Stimulated activated CD4-positive, alpha-beta T cell treated with anti-CD3 and anti-CD28 coated beads, Interleukin-12 subunit alpha, Interleukin-12 subunit beta, amount 100 ng/mL, for 24 hours (primary cell): Measurements from ENCODE around the gene STRIP2.
"Not testable (repeated sequence)": the region's sequence is repeated elsewhere in the genome, so short reads cannot be mapped to it uniquely, and the experiment has no call there.

Source experiments
- DNase-seq, 2 experiments: peaks; one replicate each; pipeline ENCODE4 v3.0.0-alpha.2; 2020; ENCODE audit warnings: low read depth in 2 of 2

The STRIP2 gene

DNA sequence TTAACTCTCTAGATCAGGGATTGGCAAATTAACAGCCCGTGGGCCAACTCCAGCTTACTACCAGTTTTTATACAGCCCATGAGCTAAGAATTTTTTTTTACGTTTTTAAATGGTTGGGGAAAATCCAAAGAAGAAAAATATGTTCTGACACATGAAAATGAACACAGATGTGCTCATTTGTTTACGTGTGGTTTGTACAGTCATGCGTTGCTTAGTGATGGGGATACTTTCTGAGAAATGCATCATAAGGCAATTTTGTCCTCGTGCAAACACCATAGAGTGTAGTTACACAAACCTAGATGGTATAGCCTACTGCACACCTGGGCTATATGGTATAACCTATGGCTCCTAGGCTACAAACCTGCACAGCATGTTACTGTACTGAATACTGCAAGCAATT lies 59.8 kb downstream of the STRIP2 start:
- no peak for DNase-seq

DNA sequence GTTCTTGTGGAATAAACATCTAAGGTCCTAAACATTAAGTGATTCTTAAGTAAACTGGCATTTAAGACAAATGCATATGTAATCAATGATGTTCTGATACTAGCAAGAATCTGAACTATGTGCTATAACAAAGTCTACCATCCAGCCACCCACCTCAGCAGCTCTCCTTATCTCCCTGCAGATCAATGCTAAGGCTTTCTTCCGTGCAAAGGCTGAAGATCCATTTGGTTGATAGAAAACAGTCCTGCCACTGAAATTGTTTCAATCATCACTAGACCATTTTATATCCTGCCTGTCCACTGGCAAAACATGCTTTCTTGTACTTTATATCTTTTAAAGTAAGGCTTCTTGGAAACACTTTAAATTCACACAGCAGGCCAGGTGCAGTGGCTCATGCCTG lies 61.8 kb downstream of the STRIP2 start:
- no peak for DNase-seq

DNA sequence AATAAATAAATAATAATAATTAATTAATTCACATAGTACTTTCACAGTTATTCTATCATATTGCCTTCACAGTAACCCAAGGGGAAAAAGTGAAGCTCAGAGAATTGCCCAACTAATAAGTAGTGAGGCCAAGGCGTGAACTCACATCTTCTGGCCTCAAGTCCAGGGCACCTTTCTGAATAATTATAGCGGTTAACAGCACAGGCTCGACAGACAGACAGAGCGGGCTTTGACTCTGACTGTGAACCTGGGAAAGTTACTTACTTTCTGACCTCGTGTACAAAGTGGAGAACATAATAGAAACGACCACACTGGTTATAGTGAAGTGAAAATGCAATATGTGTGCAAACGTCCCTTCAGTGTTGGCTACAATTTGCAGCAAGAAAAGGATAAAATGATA lies 62.4 kb downstream of the STRIP2 start:
- no peak for DNase-seq

DNA sequence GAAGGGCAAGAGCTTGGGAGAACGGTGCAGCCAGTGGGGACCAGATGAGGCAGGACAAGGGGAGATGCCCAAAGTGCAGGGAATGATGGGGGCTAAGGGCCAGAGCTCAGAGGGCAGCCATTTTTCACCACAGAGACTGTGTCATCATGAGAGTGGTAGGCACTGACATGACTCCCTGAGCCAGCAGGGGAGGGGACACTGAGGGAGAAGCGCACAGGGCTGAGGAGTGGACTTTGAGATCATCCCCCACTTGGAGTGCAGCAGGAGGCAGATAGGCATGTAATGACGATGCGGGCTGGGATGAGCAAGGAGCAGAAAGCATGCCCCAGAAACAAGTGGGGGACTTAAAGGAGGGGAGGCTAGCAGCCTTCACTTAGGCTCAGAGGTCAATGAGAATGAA lies 62.9 kb downstream of the STRIP2 start:
- no peak for DNase-seq

DNA sequence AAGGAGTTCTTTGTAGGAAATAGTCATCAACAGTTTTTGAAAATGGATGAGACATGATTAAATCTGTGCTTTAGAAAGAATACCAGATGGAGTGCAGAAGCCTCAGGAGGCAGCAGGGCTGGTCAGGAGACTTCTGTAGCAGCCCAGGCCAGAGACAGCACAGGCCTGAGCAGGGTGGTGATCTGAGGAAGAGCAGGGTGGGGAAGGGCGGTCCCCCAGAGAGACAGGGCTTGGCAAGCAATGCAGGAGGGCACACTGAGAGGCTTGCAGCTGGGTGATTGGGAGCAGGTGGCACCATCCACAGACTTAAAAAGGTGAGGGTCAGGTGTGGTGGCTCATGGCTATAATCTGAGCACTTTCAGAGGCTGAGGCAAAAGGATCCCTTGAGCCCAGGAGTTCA lies 63.8 kb downstream of the STRIP2 start:
- no peak for DNase-seq

DNA sequence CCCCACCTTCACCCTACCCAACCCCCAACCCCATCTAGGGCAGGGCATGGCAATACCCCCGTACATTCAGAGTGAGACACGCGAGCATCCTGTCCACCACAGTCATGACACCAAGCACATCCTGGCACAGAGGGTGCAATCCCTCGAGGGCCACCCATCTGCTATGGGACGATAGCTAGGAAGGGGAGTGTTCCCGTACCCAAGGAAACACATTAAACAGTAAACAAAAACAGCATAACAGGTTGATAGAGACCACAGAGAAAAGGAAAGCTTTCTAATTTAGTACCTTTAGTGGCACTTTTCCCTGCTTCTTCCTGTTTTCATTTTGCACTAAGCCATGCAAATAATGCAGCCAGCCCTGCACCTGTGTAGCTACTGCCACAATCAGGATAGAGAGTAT lies 65.8 kb downstream of the STRIP2 start:
- DNase-seq: no peak

DNA sequence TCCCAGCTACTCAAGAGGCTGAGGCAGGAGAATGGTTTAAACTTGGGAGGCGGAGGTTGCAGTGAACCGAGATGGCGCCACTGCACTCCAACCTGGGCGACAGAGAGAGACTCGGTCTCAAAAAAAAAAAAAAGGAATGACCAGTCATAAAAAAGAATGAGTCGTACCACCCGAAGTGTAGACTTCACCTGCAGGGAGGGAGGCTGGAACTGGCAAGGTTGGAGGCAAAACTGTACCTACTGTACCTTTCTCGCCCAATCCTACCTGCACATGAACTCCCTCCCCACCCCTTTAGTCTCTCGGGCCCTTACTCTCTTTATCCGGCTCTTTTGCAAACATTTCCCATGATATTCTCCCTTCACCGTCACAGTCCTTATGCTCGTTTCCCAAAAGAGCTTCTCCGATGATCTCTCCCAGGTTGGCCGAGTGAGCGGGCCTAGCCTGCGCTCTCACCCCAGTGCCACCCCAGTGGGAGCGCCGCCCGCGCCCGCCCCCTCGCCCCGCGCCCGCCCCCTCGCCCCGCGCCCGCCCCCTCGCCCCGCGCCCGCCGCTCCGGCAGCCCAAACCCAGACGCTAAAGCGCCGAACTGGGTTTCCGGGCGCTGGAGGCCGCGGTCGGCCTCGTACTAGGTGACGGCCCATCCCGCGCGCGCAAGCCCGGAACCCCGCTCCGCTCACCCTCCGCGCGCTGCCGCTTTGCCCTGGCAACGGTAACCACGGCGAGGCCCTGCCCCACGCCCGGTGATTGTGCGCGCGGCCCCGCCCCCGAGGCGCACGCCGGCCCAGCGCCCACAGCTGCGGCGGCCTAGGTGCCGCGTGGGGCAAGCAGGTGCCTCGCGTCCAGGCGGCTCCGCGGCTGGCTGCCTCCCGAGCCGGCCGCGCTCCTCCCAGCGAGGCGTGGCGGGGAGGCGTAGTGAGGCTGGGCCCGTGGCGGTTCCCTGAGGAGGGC lies 67.8 kb downstream of the STRIP2 start, which contains the start of gene SMKR1:
Gene SMKR1, plus strand, starts transcription at position 772 of the 948 bp plus-strand sequence. CDS start 294 bp downstream, outside the sequence.
- DNase-seq: peak; percentile 76 to 84

DNA sequence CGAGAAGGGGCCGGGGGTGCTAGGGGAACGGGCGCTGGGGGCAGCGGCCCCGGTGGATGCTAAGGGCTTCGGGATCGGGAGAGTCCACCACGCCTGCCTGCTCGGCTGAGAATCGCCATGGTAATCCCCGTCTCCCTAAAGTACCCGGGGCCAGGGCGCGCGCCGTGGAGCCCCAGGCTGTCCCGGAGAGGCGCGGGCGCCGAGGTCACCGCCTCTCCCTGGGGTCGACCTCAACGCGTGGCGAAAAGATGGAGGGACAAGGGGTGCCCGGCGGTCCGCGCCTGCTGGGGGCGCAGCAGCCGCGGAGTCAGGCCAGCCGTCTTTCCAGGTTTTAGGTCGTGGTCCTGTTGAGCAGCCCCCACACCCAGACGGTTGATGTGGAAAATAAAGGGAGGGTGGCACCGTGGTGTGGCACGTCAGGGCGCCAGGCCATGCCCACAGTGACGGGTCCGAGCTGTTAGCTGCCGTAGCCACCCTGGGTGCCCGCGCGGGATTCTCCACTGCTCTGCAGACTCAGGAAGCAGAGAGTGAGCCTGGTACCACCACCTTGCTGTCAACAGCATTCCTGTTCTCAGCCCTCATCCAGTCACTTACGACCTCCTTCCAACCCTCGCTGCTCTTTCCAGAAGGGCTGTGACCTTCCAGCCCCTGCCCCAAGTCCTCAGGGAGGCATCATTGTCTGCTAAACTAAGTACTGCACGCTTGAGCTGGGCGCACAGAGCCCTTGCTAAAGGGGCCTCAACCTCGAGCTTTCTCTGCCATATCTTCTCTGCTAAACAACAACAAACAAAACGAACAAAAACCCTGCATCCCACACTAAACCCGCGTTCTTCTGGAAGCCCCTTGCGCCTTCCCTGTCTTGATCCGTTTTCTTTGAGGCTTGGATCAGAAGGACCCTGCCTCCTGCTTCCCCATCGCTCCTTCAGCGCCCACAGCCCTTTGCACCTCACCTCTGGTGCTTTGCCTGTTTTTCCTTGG lies 68.8 kb downstream of the STRIP2 start:
- peak in 1 of 2 experiments; percentile 7 for DNase-seq

DNA sequence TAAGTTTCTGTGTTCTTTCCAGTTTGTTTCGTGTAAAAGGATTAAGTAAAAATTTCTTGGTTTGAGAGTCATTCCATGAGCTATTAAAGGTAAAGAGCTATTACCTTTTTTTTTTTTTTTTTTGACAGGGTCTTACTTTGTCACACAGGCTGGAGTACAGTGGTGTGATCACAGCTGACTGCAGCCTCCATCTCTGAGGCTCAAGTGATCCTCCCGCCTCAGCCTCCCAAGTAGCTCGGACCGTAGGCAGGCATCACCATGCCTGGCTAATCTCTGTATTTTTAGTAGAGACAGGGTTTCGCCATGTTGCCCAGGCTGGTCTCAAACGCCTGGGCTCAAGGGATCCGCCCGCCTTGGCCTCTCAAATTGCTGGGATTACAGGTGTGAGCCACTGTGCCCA lies 69.5 kb downstream of the STRIP2 start:
- no peak for DNase-seq

DNA sequence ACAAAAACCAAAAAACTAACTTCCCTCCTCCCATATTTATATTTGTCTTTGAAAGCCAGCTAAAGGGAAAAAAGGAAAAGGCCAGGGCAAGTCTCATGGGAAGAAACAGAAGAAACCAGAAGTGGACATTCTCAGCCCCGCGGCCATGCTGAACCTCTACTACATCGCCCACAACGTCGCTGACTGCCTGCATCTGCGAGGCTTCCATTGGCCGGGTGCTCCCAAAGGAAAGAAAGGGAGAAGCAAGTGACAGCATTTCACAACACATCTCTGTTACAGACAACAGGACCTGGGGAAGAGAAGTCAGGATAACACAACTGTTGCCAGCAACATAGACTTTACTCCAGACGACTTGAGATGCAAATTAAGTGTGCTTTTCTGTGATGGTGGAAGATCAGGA lies 78.0 kb downstream of the STRIP2 start:
- no peak for DNase-seq

DNA sequence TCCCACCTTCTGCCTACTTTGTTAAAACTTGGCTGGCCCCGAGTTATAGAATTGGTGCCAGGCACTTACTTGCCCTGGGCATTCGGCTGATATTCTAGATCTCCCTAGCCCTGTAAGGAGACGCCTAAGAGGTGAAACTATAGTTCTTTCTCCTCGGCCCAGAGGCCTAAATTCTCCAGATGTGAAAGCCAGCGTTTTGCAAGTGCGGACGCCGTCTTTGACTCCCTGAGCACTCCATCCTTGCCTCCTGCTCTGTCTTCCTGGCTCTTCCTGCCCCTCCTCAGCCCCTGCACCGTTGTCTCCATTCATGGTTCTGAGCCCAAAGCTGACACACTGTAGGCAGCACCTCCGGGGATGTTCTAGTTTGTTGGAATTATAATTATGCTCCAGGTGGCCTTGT lies 79.3 kb downstream of the STRIP2 start:
- DNase-seq: no peak

DNA sequence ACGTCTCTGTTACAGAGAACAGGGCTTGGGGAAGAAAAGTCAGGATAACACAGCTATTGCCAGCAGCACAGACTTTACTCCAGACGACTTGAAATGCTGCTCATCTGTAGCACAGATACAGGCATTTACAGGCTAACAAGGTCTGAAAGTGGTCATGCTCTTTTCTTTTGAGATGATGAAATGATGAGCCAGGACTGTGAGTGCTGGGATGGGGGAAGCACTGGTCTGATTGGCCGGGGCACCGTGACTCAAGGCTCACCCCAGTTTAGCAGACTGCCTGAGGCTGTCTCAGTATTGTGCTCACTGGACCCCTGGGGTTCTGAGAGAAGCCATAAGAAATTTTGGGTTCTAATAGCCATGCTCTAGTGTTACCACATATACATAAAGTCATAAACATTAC lies 80.5 kb downstream of the STRIP2 start:
- no peak for DNase-seq

DNA sequence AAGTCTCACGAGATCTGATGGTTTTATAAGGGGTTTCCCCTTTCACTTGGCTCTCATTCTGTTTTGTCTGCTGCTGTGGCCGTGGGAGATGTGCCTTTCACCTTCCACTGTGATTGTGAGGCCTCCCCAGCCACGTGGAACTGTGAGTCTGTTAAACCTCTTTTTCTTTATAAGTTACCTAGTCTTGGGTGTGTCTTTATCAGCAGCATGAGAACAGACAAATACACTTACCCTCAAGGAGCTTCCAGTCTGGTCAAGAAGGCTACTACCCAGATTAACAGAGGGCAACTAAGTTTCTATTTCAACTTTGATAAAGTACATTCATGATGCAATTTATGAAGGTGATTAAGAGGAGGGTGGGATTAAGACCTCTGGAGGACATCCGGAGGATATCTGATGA lies 81.1 kb downstream of the STRIP2 start:
- no peak for DNase-seq

DNA sequence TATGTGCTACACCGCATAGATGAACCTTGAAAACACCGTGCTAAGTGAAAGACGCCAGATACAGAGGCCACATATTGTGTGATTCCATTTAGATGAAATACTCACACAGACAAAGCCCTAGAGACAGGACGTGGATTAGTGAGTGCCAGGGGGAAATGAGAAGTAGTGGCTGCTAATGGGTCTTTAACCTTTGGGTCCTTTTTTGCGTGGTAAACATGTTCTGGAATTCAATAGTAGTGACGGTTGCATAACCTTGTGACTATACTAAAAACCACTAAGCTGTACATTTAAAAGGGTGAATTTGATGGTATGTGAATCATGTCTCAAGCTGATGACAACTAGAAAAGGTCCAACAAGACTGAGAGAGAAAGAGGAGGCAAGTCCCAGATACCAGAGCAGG lies 83.7 kb downstream of the STRIP2 start:
- DNase-seq: no peak

DNA sequence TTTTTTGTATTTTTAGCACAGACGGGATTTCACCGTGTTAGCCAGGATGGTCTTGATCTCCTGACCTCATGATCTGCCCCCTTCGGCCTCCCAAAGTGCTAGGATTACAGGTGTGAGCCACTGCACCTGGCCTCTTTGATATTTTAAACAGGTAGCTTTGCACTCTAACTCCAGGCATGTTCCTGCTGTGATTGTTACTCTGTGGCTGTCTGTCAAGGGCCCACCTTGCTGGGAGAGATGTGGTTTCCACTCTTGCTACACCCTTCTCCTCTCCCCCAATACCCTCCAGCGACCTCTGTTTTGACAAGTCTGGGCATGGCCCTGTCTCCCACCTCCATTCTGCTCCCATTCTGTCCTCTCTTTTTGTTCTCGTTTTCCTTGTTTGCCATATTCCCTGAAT lies 85.2 kb downstream of the STRIP2 start:
- no peak for DNase-seq

DNA sequence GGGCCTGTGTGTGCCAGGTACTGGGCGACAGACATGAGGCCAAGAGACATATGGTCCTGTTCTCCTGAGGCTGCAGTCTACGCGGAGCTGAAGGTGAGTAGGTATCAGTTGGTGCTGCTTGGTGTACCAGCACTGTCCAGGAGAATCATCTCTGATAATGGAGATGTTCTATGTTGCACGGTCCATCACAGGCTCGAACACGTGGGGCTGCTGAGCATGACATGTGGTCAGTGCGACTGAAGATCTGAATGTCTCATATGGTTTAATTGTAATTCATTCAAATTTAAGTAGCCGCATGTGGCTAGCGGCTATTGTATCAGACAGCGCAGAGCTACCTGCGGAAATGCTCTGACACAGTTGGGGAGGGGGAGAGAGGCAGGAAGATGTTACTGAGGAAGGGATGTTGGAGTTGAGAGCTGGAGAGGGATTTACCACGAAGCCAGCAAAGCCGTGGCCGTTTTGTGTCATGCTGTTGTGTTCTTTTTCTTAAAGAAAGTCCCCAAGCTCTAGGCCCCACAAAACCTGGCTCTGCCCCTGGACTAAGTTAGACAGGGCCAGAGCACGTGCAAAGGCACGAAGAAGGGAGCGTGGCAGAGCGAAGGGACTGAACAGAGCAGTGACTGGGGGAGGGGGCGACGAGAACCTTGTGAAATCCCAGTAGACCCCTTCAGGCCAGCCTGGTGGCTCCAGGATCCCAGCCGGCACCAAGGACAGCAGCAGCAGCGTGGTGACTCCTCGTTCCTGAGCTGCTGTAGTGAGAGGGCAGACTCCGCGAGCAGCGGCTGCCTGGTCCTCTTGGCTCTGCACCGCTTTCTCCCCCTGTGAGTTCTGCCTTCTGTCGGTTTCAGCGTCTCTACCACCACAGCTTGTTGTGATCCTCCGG lies 88.1 kb downstream of the STRIP2 start:
- DNase-seq: no peak

DNA sequence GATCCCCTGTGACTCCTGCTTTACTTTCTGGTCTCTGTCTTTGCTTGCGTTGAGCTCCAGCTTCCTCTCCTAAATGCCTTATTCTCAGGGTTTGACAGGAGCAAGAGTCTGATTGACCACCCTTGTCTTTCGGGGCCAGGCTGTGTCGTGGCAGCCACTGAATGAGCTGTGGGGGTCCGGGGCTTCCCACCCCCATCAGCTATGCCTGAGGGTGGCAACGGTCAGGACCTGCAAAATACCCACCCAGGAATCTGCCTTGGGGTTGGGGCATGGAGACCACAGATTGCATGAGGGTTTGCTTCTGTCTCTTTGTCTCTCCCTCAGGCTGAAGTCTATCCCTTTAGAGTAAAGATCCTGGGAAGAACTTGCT lies 88.7 kb downstream of the STRIP2 start:
- no peak for DNase-seq

DNA sequence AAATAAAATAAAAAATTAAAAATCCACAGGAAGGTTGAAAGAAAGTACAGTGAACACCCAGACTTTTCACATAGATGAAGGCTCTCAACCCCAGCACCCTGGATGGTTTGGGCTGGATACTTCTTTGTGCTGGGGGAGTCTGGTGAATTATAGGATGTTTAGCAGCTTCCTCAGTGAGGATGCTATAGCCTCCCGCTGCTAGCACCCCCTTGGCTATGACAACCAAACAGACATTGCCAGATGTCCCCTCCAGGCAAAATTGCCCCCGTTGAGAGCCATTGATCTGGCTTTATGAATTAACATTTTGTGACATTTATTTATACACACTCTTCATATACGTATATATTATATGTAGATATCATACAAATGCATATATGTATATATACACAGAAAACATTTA lies 89.7 kb downstream of the STRIP2 start:
- no peak for DNase-seq

DNA sequence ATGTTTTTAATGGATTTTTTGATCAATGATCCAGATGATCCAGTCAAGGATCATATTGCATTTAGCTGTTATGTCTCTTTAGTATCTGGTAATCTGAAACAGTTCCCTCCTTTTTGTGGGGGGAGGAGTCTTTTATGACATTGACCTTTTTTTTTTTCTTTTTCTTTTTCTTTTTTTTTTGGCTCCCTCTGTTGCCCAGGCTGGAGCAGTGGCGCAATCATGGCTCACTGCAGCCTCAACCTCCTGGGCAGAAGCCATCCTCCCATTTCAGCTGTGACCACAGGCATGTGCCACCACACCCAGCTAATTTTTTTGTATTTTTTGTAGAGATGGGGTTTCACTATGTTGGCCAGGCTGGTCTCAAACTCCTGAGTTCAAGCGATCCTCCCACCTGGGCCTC lies 90.2 kb downstream of the STRIP2 start:
- DNase-seq: not testable (repeated sequence)

DNA sequence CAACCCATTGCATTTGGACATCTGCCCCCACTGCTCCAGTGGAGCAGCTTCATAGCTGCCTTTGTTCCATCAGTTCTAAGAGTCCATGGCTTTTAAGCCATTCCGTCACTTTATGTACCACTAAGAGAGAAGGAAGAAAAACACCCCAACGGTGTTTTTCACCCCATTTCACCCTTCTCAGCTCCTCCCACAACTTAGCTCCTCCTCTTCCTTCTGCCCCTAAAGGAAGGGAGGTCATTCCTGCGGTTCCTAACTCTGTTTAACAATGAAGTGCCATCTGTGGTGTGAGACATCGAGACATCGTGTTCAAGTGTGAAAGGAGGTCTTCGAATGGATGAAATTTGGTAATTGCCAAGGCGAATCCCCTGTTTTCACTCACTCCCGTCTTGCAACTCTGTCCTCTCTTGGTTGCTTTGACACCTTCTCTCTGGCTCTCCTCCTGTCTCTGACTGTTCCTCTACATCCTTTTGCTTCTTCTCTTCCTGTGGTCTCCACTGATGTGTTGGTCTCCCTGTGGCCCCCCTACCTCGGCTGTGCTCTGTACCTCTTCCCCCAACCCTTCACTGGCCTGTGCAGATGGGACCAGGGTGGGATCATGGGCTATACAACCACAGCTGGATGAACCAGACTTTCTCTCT lies 91.1 kb downstream of the STRIP2 start:
- DNase-seq: no peak

DNA sequence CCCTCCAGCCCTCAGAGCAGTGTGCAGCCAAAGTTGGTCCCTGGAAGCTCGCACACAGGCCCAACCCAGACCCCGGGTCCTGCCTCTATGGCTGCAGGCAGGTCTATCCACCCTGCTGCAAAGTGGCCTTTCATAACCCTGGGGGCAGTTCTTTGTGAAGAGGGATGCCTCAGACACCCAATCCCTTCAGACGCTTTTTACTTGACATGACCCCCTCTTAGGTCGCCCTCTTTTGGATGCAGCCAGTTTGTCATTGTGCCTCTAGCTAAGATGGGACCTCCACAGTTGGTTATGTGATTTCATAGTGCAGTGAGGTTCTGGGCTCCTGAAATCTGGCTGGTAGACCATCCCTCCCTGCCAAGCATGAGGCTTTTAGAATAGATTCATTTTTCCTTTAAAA lies 95.4 kb downstream of the STRIP2 start:
- no peak for DNase-seq
